Measurements from ENCODE around the gene LANCL2.
"Not testable (repeated sequence)": the region's sequence is repeated elsewhere in the genome, so short reads cannot be mapped to it uniquely, and the experiment has no call there.

The LANCL2 gene

DNA sequence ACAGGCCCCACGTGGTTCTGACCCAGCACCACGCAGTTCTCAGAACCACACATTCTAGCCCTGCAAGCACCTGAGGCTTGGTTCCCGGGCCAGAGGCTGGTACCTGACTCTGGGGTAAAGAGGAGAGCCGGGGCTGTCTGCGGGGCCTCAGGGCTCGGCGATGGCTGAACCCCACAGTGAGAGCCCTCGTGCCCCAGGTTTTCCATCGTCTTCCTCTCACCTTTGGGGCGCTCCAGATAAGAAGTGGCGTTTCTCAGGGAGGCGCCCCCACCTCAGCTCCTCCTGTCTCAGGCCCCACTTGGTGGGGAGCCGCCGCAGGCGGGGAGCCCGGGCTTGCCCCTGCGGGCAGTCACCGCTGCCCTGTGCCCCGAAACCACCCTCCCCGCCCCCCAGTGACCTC is 2.2 kb upstream of the LANCL2 start:
- no peak for DNase-seq

DNA sequence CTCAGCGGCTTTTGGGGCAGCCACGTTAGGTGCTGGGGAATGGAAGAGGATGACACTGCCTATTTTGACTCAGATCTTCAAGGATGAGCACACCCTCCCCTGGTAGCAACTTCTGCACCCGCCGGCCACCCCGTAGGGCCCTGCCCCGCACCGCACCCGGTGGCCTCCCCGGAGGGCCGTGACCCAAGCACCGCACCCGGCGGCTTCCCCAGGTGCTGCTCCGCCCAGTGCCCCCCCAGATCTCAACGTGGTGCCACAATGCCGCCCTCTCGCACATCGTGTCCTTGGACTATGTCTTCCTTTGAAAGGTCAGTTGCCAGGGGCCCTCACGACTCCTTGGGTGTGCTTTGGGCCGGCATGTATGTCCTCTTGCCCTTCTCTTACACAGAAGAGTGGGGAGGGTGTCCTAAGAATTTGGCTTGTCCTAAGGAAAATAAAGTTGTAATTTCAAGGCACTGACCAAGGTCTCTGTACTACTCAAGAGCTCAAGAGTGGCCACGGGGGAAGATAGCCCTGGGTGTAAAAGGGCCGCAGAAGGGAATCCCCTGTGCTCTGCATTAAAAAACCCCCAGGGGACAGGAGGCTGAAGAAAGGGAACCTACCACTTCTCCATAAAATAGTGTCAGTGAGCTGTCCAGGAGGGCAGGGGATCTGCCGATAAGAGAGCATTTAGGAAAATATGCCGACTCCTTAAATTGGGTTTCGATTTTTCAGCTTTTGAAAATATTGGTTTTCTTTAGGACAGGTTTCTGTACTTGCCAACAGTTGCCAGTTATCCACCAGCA is 1.6 kb upstream of the LANCL2 start:
- DNase-seq: no peak

DNA sequence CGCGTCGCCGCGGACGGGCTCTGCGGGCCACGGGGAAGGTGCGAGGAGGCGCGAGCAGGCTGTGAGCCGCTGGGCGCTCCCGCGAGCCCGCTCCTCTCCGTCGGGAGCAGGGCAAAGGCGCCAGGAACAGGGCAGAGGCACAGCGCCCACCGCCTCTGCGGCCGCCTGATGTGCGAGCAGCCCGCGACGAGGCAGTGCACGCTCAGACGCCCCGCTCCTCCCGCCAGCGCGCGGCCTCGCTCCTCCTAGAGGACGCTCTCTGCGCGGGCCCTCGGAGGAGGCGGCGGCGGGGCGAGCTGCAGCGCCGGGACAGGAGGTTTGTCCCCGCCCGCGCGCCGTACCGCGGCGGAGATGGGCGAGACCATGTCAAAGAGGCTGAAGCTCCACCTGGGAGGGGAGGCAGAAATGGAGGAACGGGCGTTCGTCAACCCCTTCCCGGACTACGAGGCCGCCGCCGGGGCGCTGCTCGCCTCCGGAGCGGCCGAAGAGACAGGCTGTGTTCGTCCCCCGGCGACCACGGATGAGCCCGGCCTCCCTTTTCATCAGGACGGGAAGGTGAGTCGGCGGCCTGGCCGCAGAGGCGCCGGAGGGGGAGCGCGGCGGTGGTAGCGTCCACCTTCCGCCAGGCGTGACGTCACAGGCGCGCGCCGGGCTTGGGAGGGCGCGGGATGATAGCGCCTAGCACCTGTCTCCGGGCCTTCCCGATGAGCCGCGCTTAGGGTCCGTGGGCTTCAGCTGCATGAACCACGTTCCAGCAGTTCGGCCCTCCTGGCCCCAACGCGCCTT is 731 bp downstream of the LANCL2 start:
- peak; percentile 94 for DNase-seq

DNA sequence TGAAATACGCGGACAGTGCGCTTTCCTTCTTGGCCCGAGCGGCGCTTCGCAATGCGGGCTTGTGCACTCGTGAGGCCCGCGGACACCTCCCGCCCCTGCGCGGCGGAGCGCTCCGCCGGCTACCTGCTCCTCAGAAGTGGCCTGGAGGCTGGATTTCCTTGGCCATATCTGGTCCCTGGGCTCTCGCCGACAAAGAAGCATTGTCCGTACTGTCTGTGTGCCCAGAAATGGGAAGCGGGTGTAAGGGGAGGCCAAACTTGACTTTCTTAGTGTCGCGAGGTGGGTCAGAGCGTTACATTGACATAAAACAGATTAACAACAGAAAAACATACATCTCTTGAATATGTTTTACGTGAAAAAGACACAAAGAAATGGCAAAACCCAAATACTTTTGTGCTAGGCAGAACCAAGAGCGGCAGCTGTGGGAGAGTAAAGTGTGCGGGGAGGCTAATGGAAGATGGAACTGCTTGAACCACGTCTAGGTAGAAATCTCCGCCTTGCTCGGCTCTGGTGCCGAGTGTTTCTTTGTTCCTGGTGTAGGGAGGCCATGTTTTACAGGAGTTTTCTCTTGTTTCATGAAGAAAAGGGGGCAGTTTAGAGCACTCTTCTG is 1.4 kb downstream of the LANCL2 start:
- no peak for DNase-seq

DNA sequence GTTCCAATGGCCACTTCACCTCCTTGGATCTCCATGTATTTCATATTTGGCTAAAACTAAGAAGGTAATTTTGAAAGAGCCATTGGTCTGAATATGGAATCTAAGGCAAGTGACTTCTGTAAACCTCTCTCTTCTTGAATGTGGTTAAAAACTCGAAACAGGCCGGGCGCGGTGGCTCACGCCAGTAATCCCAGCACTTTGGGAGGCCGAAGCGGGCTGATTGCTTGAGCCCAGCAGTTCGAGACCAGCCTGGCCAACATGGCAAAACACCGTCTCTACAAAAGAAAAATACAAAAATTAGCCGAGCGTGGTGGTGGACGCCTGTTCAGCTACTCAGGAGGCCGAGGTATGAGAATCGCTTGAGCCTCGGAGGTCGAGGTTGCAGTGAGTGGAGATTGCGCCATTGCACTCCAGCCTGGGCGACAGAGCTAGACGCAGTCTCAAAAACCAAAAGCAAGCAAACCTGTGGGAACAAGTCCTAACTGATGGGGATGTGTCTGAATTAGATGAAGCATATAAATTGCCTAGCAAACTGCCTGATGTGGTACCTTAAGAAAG is 2.2 kb downstream of the LANCL2 start:
- DNase-seq: no peak

DNA sequence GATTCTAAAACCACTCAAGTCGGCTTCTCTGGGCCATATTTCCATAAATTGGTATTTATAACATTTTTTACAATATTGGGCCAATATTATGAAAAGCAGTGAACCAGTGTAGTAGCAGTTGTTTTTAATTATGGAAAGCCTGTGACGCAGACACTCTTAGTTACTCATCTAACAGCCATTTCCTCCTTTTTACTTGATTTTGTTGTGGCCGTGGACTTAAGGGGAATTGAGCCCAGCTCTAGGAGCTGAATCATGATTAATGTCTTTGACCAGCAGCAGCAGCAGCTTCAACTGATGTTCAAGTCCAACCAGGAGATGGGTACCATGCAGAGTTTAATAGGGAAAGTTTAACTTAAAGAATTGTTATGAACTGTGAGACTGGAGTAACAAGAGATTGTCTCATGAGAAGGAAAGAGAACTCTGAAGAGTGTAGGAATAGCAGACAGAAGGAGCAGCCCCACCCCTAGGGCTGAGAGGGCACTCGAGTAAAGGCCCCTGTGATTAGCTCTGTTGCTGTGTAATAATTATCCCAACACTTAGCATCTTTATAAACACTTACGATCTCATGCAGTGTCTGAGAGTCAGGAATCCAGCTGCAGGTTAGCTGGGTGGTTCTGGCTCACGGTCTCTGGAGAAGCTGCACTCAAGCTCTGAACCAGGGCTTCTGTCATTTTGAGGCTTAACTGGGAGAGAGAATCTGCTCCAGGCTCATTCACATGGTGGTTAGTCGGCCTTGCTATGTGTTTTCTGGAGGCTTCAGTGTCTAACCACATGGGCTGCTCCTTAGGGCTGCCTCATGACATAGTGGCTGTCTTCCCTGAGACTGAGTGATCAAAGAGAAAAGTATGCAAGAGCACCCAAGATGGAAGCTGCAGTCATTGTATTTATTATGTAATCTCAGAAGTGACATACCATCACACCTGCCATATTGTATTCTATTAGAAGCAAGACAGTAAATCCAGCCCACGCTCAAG is 4.6 kb downstream of the LANCL2 start:
- DNase-seq: no peak

DNA sequence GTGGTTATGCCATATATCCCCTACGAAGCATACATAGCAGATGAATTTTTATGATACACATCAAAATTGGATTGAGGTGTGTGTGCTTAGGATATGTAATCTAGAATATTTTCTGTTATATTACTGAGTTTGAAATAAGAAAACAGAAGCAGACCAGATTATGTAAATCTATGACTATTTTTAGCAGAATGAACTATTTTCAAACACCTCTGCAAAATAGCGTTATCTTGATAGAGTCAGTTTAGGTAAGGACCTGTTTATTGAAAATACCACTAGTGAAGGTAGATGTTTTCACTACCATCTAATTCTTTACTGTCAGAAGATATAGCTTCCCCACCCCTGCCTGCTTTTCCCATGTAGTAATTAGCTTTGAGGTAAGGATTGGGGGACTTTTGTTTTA is 9.1 kb downstream of the LANCL2 start:
- DNase-seq: no peak

DNA sequence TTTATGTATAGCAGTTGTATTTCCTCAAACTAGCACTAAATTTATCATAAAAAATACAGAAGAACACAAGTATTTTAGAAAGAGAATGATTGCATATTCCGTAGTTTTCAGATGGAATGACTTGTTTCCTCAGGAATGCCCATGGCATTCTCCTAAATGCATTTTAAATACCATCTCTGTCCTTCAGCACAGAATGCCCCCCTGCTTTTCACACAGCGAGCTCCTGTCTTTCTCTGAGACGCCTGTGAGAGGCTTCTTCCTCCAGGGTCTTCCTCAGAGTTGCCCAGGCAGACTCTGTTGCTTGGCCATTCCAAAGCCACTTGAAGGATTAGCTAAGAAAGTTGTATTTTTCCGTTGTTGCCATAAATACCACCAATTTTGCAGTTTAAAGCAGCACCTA is 10.1 kb downstream of the LANCL2 start:
- DNase-seq: no peak

DNA sequence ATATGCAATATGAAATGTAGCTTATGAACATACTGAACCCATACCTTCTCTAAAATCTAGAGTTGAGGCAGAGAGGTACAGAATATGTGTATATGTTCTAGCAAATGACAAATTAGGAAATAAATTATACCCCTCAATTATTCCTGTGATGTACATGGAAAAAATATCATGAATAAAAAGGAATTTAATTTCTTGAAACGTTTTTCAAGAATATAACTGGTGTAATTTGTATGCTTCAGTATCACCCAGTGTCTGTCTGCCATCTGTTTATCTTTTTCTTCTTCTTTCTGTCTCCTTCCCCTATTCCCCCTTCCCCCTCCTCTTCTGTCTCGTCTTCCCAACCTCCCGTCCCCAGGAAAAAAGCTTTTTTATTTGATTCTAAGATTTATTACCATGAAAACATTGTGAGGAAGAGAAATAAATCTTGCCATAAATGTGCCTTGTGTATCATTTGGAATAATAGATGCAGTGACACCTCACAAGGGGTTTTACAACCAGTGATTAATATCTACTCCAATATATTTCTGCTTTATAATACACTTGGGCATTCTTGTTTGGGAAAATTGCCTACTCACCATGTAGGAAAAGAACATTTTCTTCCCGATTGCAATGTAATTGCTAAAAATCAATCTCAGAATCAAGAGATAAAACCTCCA is 12.2 kb downstream of the LANCL2 start:
- no peak for DNase-seq

DNA sequence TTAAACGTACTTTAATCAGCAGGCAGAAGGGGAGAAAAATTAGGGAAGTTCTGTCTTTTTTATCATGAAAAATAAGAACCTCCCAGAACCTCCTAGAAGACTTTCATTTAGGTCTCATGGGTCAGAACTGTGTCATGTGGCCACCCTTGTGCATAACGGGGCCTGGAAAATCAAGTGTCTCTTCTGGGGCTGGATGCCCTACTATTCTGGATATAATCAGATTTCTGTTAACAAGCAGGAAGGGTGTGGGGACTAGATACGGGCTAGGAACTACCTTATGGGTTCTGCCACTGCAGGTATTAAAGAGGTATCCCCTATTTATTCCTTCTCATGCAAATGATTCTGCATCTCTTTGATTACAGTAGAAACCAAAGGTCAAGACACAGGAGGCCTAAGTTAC is 14.1 kb downstream of the LANCL2 start:
- no peak for DNase-seq

DNA sequence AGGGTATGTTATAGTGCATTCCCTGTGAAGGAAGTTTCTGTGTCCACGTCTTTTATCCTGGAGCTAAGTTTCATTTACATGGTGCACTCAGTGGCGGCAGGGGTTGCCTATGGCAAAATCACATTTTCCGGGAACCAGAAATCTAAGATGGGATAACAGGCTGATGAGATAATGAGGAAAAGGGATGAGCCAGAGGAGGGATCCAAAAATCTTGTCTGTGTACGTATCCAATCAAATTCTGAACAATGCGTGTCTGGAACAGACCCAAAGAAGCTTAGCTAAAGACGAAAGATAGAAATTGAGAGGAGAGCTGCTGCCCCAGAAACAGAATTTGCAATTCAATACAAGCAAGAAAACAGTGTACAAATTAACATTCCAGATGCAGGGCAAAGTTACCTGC is 16.1 kb downstream of the LANCL2 start:
- no peak for DNase-seq

DNA sequence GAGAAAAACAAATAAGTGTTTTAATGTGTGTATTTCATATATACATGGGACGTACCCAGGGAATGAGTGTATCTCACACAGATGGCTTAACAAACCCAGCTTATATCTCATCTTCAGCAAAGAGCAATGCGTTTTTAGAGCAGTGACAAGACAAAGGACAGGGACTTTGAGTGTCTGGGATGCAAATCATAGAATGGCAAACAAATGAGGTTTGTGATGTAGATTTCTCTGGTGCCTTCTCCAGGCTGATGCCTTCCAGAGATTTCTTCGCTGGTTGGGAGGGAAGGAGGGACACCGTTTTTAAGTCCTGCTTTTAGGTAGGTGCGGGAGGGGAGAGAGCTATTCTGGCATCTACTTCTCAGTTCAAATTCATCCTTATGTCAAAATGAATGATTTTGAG is 16.6 kb downstream of the LANCL2 start:
- DNase-seq: peak; percentile 25

DNA sequence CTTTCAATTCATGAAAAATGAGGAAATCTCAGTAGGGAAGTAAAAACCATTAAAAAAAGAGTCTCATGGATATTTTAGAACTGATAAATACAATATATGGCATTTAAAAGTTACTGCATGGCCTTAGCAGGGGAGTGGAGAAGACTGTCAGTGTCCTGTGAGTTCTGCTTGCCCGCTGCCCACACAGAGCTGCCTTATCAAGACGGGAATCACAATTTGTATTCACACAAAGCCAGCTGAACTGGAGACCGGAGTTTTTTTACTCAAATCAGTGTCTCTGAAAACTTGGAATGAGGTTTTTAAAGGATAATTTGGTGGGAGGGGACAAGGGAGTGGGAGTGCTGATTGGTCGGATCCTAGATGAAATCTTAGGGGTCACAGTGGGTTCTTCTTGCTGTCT is 17.1 kb downstream of the LANCL2 start:
- no peak for DNase-seq

DNA sequence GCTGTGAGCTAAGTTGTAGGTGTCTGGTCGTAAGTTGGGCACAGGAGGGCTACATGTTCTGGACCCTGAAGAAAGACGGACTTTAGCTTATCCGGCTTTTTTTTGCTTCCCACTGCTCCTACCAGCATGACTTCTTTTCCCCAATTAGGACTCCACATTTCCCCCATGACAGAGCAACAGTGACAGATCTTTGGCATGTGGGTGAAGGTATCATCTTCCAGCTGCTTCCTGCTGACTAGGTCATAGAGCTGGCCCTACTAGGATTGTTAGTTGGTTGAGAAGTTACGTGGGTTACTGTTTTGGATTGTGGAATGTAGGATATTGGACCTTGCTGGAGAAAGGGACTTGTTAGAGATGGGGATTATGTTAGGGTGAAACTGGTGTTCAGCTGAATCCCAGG is 21.4 kb downstream of the LANCL2 start:
- DNase-seq: no peak

DNA sequence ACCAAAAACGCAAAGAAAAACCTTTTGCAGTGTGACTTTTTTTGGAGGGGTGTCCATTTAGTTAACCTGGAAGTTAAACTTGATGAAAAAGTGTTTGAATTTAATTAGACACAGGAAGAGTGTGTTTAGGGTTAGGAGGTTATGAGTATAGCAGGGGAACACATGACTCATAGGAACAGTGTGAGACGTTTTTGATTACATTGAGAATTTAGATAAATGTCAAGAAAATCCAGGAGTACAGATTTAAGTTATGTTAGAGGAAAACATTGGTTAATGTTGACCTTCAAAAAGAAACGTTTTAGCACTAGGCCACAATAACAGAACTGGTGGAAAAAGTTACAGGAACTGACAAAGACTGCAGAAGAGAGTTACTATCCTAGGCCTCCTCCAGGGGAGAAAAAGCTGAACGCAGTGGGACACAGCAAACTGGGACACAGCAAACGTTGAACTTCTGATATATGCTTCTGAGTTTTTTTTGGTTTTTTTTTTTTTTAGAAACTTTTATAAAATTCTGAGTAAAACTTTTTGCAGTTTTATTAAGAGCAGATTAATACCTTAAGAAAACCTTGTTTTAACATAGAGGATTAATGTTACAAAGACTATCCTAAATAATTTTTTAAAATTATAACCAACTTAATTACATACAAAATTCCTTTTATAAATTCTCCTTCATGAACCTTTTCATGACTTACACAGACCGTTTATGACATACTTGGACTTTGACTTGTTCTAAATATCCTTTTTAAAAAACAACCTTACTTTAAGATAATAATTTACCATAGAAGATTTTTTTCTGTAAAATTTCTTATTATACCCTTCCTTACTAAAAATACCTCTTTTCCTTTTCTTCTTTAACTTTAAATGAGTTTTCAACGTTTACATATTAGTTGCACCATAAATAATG is 22.2 kb downstream of the LANCL2 start:
- no peak for DNase-seq

DNA sequence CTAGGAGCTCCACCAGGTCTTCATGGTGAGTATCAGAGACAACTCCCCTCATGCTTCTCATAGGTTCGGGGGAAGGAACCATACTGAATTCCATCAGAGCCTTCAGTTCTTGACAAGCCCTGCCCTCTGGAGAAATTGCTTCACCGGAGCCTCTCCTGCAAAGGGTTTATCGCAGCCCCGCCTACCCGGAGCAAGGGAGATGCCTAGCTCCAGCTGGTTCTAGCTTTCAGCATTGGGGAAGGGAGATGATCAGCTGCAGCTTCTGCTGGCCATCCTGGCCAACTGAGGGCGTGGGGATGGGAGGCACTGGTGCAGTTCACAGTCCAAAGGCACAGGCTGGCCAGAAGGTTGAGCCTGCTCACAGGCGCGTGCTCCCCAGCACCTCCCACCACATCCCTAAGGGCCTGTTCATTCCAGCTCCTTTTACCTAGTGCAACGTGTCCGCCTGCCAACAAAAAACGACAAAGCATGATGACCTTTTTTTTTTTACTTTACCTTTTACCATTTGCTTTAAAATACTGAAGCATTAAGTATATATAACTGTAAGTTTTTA is 31.2 kb downstream of the LANCL2 start:
- no peak for DNase-seq

DNA sequence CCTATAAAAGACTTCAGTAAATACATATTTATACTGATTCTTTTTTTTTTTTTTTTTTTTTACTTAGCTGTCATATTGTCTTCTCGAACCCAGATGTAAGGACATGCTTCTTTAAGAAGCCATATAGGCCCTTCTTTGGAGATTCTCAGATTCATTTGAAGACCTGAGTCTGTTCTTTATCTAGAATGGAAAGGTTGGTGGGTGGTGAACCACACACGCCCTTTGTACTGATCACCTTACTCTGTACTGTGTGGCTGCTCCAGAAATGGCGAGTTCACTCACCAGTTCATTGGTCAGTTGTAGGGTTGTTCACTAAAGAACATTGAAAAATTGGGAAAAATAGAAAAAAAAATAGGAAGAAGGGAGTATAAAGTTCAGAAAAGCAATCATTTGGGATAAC is 32.5 kb downstream of the LANCL2 start:
- no peak for DNase-seq

DNA sequence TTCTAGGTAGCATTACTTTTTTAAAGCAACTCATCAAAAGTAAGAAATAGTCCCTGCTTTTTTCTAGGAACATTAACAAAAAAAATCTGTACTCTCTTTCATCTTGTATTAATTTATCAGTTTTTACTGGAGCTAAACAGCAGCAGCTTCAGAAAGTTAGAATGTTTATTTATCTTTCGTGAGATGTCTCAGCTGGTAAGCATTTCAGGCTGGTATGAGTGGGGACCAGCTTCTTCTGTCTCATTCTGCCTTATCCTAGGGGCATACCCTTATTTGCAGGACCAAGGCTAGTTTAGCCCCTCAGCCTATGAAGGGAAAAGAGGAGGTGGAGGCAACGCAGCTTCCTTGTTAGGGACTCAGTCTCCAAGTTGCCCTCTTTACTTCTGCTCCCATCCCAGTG is 35.1 kb downstream of the LANCL2 start:
- DNase-seq: no peak

DNA sequence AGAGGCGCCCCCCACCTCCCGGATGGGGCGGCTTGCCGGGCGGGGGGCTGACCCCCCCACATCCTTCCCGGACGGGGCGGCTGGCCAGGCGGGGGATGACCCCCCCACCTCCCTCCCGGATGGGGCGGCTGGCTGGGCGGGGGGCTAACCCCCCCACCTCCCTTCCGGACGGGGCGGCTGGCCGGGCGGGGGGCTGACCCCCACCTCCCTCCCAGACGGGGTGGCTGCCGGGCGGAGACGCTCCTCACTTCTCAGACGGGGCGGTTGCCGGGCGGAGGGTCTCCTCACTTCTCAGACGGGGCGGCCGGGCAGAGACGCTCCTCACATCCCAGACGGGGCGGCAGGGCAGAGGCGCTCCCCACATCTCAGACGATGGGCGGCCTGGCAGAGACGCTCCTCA is 37.4 kb downstream of the LANCL2 start:
- DNase-seq: not testable (repeated sequence)

DNA sequence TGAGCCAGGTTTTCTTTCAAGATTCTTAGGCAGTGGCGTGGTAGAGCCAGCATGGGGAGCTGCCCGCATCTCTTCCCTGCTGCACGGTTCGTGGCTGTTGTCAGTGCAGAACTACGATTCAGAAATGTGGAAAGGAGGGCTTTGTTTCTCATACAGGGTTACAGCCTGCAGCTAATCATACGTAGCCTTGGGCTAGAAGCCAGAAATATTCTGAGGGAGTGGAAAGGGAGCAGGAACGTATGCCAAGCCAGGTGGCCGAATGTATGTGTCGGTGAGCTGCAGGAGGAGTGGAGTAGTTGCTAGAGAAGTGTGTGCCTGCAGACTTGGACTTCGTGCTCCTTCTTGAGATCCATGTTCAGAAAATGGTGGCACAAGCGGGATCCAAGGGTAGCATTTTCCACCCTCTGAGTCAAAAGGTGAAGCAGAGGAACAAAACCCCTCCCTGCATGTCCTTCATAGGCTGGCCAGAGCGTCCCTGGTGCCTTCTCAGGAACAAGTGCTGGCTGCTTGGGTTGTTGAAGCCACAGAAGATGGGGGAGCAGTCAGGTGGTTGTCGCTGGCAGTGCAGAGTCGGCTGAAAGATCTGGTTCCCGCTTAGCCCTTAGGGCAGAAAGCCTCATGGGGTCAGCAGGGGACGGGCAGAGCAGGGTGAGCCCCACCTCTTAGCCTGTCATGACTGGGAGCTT is 40.9 kb downstream of the LANCL2 start:
- DNase-seq: no peak
